SU-DHL-6 (cell line): ENCODE measurements around the gene EDA.

Experiments used
- H2AFZ ChIP-seq: fragments of 200-600 bp; sonication (generic); 2 replicates; pipeline ENCODE4 v1.6.1; 2014; ENCODE audit warnings: low read depth, mild to moderate bottlenecking, moderate library complexity, mixed read lengths, antibody characterized with exemption, low read length; ENCODE audit not compliant: severe bottlenecking
- H3F3A ChIP-seq: fragments of 200-600 bp; shearing (Covaris generic); 2 replicates; pipeline ENCODE4 v1.6.0; 2016; ENCODE audit warnings: antibody characterized with exemption, mild to moderate bottlenecking; ENCODE audit not compliant: insufficient read depth
- H3K27ac ChIP-seq: fragments of 200-600 bp; sonication (generic); 2 replicates; pipeline ENCODE4 v1.5.1; 2016; ENCODE audit warnings: low read depth, mild to moderate bottlenecking, low read length, moderate library complexity, mixed read lengths
- H3K27me3 ChIP-seq: fragments of 200-600 bp; sonication (generic), shearing (Covaris generic); 2 replicates; pipeline ENCODE4 v1.6.0; 2014; ENCODE audit warnings: mild to moderate bottlenecking, low read length
- H3K36me3 ChIP-seq: fragments of 200-600 bp; sonication (generic); 2 replicates; pipeline ENCODE4 v1.6.1; 2014; ENCODE audit warnings: mild to moderate bottlenecking, low read length, mixed read lengths
- H3K4me2 ChIP-seq: fragments of 300-600, 200-600 bp; shearing (Covaris generic), sonication (generic); 2 replicates; pipeline ENCODE4 v1.6.0; 2014; ENCODE audit warnings: low read length, low read depth, mild to moderate bottlenecking; ENCODE audit not compliant: poor library complexity, severe bottlenecking
- H3K4me3 ChIP-seq: fragments of 200-600 bp; sonication (generic); 2 replicates; pipeline ENCODE4 v1.5.1; 2014; ENCODE audit warnings: antibody characterized with exemption, low read length, mild to moderate bottlenecking, mixed read lengths; ENCODE audit not compliant: insufficient read depth, poor library complexity, severe bottlenecking
- H3K79me2 ChIP-seq: fragments of 200-600 bp; sonication (generic); 2 replicates; pipeline ENCODE4 v1.6.1; 2014; ENCODE audit warnings: mild to moderate bottlenecking, low read length, moderate library complexity; ENCODE audit not compliant: insufficient read depth
- H3K9ac ChIP-seq: fragments of 200-600 bp; sonication (generic); 2 replicates; pipeline ENCODE4 v1.7.0; 2014; ENCODE audit warnings: mild to moderate bottlenecking, low read length
- H3K9me2 ChIP-seq: fragments of 200-600 bp; sonication (generic); replicated peaks from 2 replicates; pipeline ENCODE4 v1.6.1; 2014; ENCODE audit warnings: low read length; ENCODE audit not compliant: insufficient read depth
- H3K9me3 ChIP-seq: fragments of 200-600 bp; sonication (generic); 2 replicates; pipeline ENCODE4 v1.6.1; 2014; ENCODE audit warnings: low read length, mixed read lengths; ENCODE audit not compliant: insufficient read depth
- H4K20me1 ChIP-seq: fragments of 200-600 bp; sonication (generic); 2 replicates; pipeline ENCODE4 v1.6.1; 2014; ENCODE audit warnings: low read depth, mild to moderate bottlenecking, antibody characterized with exemption, low read length, moderate library complexity, mixed read lengths
- EZH2phosphoT487 ChIP-seq: fragments of 200-600 bp; sonication (generic), shearing (Covaris generic); conservative IDR thresholded peaks from 2 replicates; pipeline ENCODE4 v1.6.1; 2018; ENCODE audit warnings: mild to moderate bottlenecking, antibody characterized with exemption, low read length, moderate library complexity, mixed read lengths
- TF ChIP-seq, protein P1 (sequence below): fragments of 200-600 bp; sonication (generic); IDR thresholded peaks from one replicate; pipeline ENCODE4 v1.5.1; 2017; ENCODE audit warnings: antibody characterized with exemption, mild to moderate bottlenecking, low read length, moderate library complexity; ENCODE audit not compliant: insufficient read depth, poor library complexity, severe bottlenecking

The EDA gene

DNA sequence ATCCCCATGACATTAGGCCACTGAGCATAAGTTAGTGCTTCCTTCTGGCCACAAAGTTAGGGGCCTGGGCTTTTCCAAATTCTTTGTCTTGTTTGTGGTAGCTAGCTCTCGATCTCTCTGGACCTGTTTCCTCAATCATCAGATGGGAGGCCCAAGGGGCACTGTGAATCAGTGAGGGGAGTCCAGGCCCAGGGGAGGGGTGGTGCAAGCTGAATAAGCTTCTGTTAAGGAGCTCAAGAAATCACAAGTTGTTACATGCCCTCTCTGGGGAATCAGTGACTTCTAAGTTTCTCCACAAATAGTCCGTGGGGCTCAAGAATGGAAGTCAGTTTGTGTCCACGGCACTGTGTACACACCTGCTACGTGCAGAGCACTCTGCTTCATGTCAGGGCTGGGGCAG, 418.7 kb downstream of the EDA start:
- Histone ChIP-seq H3K9me2 (no peaks in the 10 kb centered on the region), H2AFZ (no peak overlapping the region), H3K9ac (no peak overlapping the region), H3K4me2 (no peak overlapping the region), H4K20me1 (no peaks in the 10 kb centered on the region), H3F3A (no peaks in the 10 kb centered on the region), H3K36me3 (no peaks in the 10 kb centered on the region), H3K79me2 (no peaks in the 10 kb centered on the region), H3K27me3 (no peaks in the 10 kb centered on the region), H3K27ac (no peak overlapping the region), H3K4me3 (no peak overlapping the region), H3K9me3 (no peaks in the 10 kb centered on the region)
- TF ChIP-seq, protein P1, sequence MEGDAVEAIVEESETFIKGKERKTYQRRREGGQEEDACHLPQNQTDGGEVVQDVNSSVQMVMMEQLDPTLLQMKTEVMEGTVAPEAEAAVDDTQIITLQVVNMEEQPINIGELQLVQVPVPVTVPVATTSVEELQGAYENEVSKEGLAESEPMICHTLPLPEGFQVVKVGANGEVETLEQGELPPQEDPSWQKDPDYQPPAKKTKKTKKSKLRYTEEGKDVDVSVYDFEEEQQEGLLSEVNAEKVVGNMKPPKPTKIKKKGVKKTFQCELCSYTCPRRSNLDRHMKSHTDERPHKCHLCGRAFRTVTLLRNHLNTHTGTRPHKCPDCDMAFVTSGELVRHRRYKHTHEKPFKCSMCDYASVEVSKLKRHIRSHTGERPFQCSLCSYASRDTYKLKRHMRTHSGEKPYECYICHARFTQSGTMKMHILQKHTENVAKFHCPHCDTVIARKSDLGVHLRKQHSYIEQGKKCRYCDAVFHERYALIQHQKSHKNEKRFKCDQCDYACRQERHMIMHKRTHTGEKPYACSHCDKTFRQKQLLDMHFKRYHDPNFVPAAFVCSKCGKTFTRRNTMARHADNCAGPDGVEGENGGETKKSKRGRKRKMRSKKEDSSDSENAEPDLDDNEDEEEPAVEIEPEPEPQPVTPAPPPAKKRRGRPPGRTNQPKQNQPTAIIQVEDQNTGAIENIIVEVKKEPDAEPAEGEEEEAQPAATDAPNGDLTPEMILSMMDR: no peak
- TF ChIP-seq EZH2phosphoT487: no peak

DNA sequence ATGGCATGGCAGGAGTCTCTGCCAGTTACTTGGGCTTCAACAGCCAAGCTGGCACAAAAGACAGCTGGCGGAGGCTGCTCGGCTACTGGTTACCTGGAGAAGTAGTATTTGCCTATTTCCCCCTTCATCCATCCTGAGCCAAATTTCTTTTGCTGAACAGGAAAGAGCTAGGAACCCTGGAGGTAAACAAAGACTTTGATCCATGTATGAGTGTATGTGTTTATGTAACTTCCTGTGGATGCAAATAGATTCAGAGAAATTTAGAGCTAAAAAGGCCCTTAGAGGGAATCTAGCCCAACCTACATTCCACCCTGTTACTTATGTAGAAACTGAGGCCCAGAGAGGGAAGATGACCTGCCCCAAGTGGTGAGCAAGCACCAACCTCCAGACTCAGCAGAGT, 422.6 kb downstream of the EDA start:
- no peak overlapping the region for H2AFZ ChIP-seq
- H3K9me3 ChIP-seq: no peaks in the 10 kb centered on the region
- no peaks in the 10 kb centered on the region for H3F3A ChIP-seq
- no peak overlapping the region for H3K4me3 ChIP-seq
- H3K4me2 ChIP-seq: no peak overlapping the region
- no peaks in the 10 kb centered on the region for H3K9me2 ChIP-seq
- no peaks in the 10 kb centered on the region for H3K27me3 ChIP-seq
- no peak overlapping the region for H3K9ac ChIP-seq
- H3K27ac ChIP-seq: no peak overlapping the region
- H4K20me1 ChIP-seq: no peaks in the 10 kb centered on the region
- no peaks in the 10 kb centered on the region for H3K79me2 ChIP-seq
- no peak for TF ChIP-seq EZH2phosphoT487
- TF ChIP-seq, protein P1: no peak
- H3K36me3 ChIP-seq: no peaks in the 10 kb centered on the region

DNA sequence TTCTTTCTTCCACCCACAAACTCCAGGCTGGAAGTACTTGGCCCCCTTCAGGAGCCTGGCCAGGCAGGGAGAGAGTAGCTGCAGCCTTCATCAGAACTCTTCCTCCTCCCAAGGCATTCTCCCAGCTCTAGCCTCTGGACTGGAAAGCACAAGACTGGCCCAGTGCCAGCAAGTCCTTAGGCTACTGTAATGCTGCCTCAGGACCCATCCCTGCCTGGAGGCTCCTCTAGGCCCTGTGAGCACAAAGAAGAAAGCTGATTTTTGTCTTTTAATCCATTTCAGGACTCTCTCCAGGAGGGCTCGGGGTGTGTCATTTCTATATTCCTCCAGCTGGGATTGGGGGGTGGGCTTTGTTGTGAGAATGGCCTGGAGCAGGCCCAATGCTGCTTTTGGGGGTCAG, 423.0 kb downstream of the EDA start:
- Histone ChIP-seq H3K9ac (no peak overlapping the region), H3K4me2 (no peak overlapping the region), H3K27me3 (no peaks in the 10 kb centered on the region), H3K36me3 (no peaks in the 10 kb centered on the region), H3K27ac (no peak overlapping the region), H3K4me3 (no peak overlapping the region), H2AFZ (no peak overlapping the region), H4K20me1 (no peaks in the 10 kb centered on the region), H3K79me2 (no peaks in the 10 kb centered on the region), H3F3A (no peaks in the 10 kb centered on the region), H3K9me3 (no peaks in the 10 kb centered on the region), H3K9me2 (no peaks in the 10 kb centered on the region)
- TF ChIP-seq EZH2phosphoT487: no peak
- TF ChIP-seq, protein P1: no peak
